ENCODE measurements around the gene CASP10. TPM values are rescaled to one million over a fixed set of nuclear protein-coding genes. Genes with fewer than 3 reads are reported as not detected.

The CASP10 gene
- total and polyA plus RNA-seq, 2 of the 4 experiments (the other 2 are of a cell fraction): 0.12 to 0.90 TPM

GRCh38 chr2:201135386-201135785 lies 47.6 kb upstream of the CASP10 start:
- Histone ChIP-seq H2BK15ac (ENCODE audit: low read depth, low read length) (no peak overlapping the region), H4K20me1 (ENCODE audit: insufficient read depth, low read length) (peaks cover 4% of the 10 kb centered on the region; the same call in 1 of the 2 replicates), H2AK9ac (replicated peaks; ENCODE audit: low read depth, low read length, poor library complexity) (no peak overlapping the region), H3K27me3 (ENCODE audit: control insufficient read depth, insufficient read depth, low read length) (no peaks in the 10 kb centered on the region), H2BK120ac (ENCODE audit: low read depth, low read length) (no peak overlapping the region), H4K8ac (ENCODE audit: low read depth in 2 of 2, low read length in 2 of 2) (no peak overlapping the region), H3K9me1 (ENCODE audit: insufficient read depth, low read length) (peaks cover 18% of the 10 kb centered on the region), H3K4ac (ENCODE audit: low read depth, low read length) (no peak overlapping the region), H3K56ac (ENCODE audit: extremely low read depth, insufficient read depth, low read length) (no peak overlapping the region), H3K18ac (ENCODE audit: low read depth, low read length) (no peak overlapping the region), H3K9me3 (ENCODE audit: control insufficient read depth, insufficient read depth, low read length) (no peaks in the 10 kb centered on the region), H4K91ac (ENCODE audit: insufficient read depth, low read depth, low read length) (no peak overlapping the region), H3K4me1 (ENCODE audit: control insufficient read depth, insufficient read depth, low read length) (peaks cover 4% of the 10 kb centered on the region), H3K14ac (replicated peaks; ENCODE audit: low read depth, low read length) (no peak overlapping the region), H2AFZ (replicated peaks; ENCODE audit: low read length, poor library complexity) (no peak overlapping the region), H3K23ac (ENCODE audit: low read depth, low read length) (peak overlapping the region; percentile 36; the same call in 1 of the 2 replicates), H3K79me1 (ENCODE audit: low read depth in 1 of 2, low read length in 2 of 2) (peaks cover 35 to 63% of the 10 kb centered on the region in 2 experiments), H3K9ac (ENCODE audit: low read depth, low read length) (no peak overlapping the region), H2BK5ac (ENCODE audit: low read depth, low read length, poor library complexity, severe bottlenecking) (no peak overlapping the region), H3K4me3 (ENCODE audit: insufficient read depth, low read depth, low read length) (no peak overlapping the region), H3K36me3 (ENCODE audit: control insufficient read depth, insufficient read depth, low read length) (peaks cover 43% of the 10 kb centered on the region), H3K4me2 (ENCODE audit: low read depth, low read length) (no peak overlapping the region), H2AK5ac (ENCODE audit: low read depth, low read length) (no peak overlapping the region), H3K27ac (ENCODE audit: insufficient read depth, low read length) (no peak overlapping the region), H2BK20ac (ENCODE audit: low read depth, low read length) (no peak overlapping the region), H4K5ac (ENCODE audit: low read depth, low read length) (no peak overlapping the region)
- DNase-seq (no peak), ATAC-seq (ENCODE audit: low read depth) (no peak)
- BruUV-seq (replicated peaks): no TSS peak
- in situ Hi-C loops (cut with MboI; ENCODE audit: low sequenced_read_pairs) (no loop called here), dilution Hi-C loops (cut with HindIII; ENCODE audit: low sequenced_read_pairs, unreplicated experiment) (no loop called here), intact Hi-C loops (cut with micrococcal nuclease) (no loop called here)
- TF ChIP-seq SMC3 (IDR thresholded peaks at IDR 0.05; ENCODE audit: low read depth, low read length): no peak
- TF ChIP-seq FOS (IDR thresholded peaks at IDR 0.05; ENCODE audit: low read depth, low read length): no peak
- no peak for TF ChIP-seq ELK1 (IDR thresholded peaks at IDR 0.05; ENCODE audit: borderline replicate concordance, low read depth, low read length)
- no peak for TF ChIP-seq POLR2A (IDR thresholded peaks at IDR 0.05; ENCODE audit: low read depth, low read length)
- POLR2A ChIA-PET (ENCODE audit: unreplicated experiment): no interaction called here
- CTCF ChIA-PET: interaction anchor here (0.7 kb wide), 1 partner anchor 627 kb away, joined by 5 read pairs; no protein-coding TSS in a partner anchor
- 100% methylated on average over 1 of the region's 4 CpGs; no CpG with 5 or more reads in 1 of the 2 experiments for WGBS, 2 experiments (ENCODE audit: extremely low coverage in 2 of 2, insufficient read length in 1 of 2)

Measured in IMR-90 (cell line).